IMR-90 (cell line): ENCODE measurements around the gene SETX. TPM values are rescaled to one million over a fixed set of nuclear protein-coding genes. Genes with fewer than 3 reads are reported as not detected.

Experiments used
- ATAC-seq: fragments of 200-7000 bp; cut with Tn5 transposase; 2 replicates; pipeline ENCODE4 v1.9.1; 2020; ENCODE audit warnings: low read depth, mild to moderate bottlenecking, moderate library complexity
- BruUV-seq: library from RNA; stranded (reverse); fragments of 400-500 nt; replicated peaks from 2 replicates; lab custom pipeline; 2021; lab: Mats Ljungman, UMichigan
- CTCF ChIA-PET: fragments of 300-600 bp; formaldehyde crosslinking; extraction: SDS; loops from one replicate; lab custom pipeline; 2021; ENCODE audit warnings: antibody characterized with exemption; lab: Yijun Ruan, JAX
- POLR2A ChIA-PET: fragments of 300-600 bp; sonication (Branson Sonifier 250); formaldehyde crosslinking; loops from one replicate; lab custom pipeline; 2022; ENCODE audit warnings: antibody characterized with exemption; ENCODE audit not compliant: unreplicated experiment; lab: Charles Lee
- DNase-seq: peaks from one replicate; pipeline ENCODE4 v3.0.0; 2013
- H2AFZ ChIP-seq: replicated peaks from 2 replicates; pipeline ENCODE3; 2013; ENCODE audit warnings: low read length, mild to moderate bottlenecking; ENCODE audit not compliant: poor library complexity
- H2AK5ac ChIP-seq: 2 replicates; pipeline ENCODE4 v1.6.1; 2013; ENCODE audit warnings: low read depth, low read length, inconsistent platforms
- H2AK9ac ChIP-seq: replicated peaks from 2 replicates; pipeline ENCODE3; 2013; ENCODE audit warnings: mild to moderate bottlenecking, low read depth, low read length, moderate library complexity; ENCODE audit not compliant: poor library complexity
- H2BK120ac ChIP-seq: 2 replicates; pipeline ENCODE4 v1.6.1; 2013; ENCODE audit warnings: low read depth, low read length, inconsistent platforms
- H2BK15ac ChIP-seq: 3 replicates; pipeline ENCODE4 v1.6.1; 2013; ENCODE audit warnings: low read depth, low read length, inconsistent platforms
- H2BK20ac ChIP-seq: 2 replicates; pipeline ENCODE4 v1.6.1; 2013; ENCODE audit warnings: low read depth, mild to moderate bottlenecking, inconsistent platforms, low read length, moderate library complexity
- H2BK5ac ChIP-seq: 2 replicates; pipeline ENCODE4 v1.6.1; 2013; ENCODE audit warnings: mild to moderate bottlenecking, low read depth, low read length, inconsistent platforms; ENCODE audit not compliant: poor library complexity, severe bottlenecking
- H3K14ac ChIP-seq: replicated peaks from 2 replicates; pipeline ENCODE4 v1.6.1; 2013; ENCODE audit warnings: low read depth, low read length, inconsistent platforms
- H3K18ac ChIP-seq: 2 replicates; pipeline ENCODE4 v1.6.1; 2013; ENCODE audit warnings: low read depth, low read length, control low read depth
- H3K23ac ChIP-seq: 2 replicates; pipeline ENCODE4 v1.6.1; 2013; ENCODE audit warnings: low read depth, low read length, inconsistent platforms
- H3K27ac ChIP-seq: 2 replicates; pipeline ENCODE4 v1.5.1; 2013; ENCODE audit warnings: mild to moderate bottlenecking, control low read depth, low read length; ENCODE audit not compliant: insufficient read depth
- H3K27me3 ChIP-seq: 2 replicates; pipeline ENCODE4 v1.6.1; 2013; ENCODE audit warnings: low read length; ENCODE audit not compliant: control insufficient read depth, insufficient read depth
- H3K36me3 ChIP-seq: 2 replicates; pipeline ENCODE4 v1.6.1; 2013; ENCODE audit warnings: low read length, mixed read lengths; ENCODE audit not compliant: control insufficient read depth, insufficient read depth
- H3K4ac ChIP-seq: 2 replicates; pipeline ENCODE4 v1.6.1; 2013; ENCODE audit warnings: low read depth, low read length, inconsistent platforms
- H3K4me1 ChIP-seq: 2 replicates; pipeline ENCODE4 v1.6.1; 2013; ENCODE audit warnings: low read length, mixed read lengths; ENCODE audit not compliant: control insufficient read depth, insufficient read depth
- H3K4me2 ChIP-seq: 2 replicates; pipeline ENCODE4 v1.6.1; 2013; ENCODE audit warnings: low read depth, mild to moderate bottlenecking, control low read depth, low read length, moderate library complexity
- H3K4me3 ChIP-seq: 2 replicates; pipeline ENCODE4 v1.5.1; 2013; ENCODE audit warnings: low read depth, mild to moderate bottlenecking, control low read depth, low read length, moderate library complexity; ENCODE audit not compliant: insufficient read depth
- H3K56ac ChIP-seq: 2 replicates; pipeline ENCODE4 v1.6.1; 2013; ENCODE audit warnings: low read length, inconsistent platforms; ENCODE audit not compliant: insufficient read depth; ENCODE audit errors: extremely low read depth
- H3K79me1 ChIP-seq, 2 experiments: 2 replicates each; pipeline ENCODE4 v1.6.1; 2013; ENCODE audit warnings: low read length in 2 of 2, inconsistent platforms in 1 of 2, low read depth in 1 of 2
- H3K9ac ChIP-seq: 2 replicates; pipeline ENCODE4 v1.6.1; 2013; ENCODE audit warnings: low read depth, low read length, control low read depth
- H3K9me1 ChIP-seq: 2 replicates; pipeline ENCODE4 v1.6.1; 2013; ENCODE audit warnings: low read length, inconsistent platforms; ENCODE audit not compliant: insufficient read depth
- H3K9me3 ChIP-seq: 2 replicates; pipeline ENCODE4 v1.6.1; 2013; ENCODE audit warnings: low read length; ENCODE audit not compliant: control insufficient read depth, insufficient read depth
- H4K20me1 ChIP-seq: 2 replicates; pipeline ENCODE4 v1.6.1; 2013; ENCODE audit warnings: low read length, inconsistent platforms; ENCODE audit not compliant: insufficient read depth
- H4K5ac ChIP-seq: 2 replicates; pipeline ENCODE4 v1.6.1; 2013; ENCODE audit warnings: mild to moderate bottlenecking, low read depth, low read length, control low read depth
- H4K8ac ChIP-seq, 2 experiments: 2 replicates each; pipeline ENCODE4 v1.6.1; 2013; ENCODE audit warnings: low read depth in 2 of 2, low read length in 2 of 2, control low read depth in 1 of 2, inconsistent platforms in 1 of 2
- H4K91ac ChIP-seq: 2 replicates; pipeline ENCODE4 v1.6.1; 2013; ENCODE audit warnings: low read depth, low read length, inconsistent platforms; ENCODE audit not compliant: insufficient read depth
- BHLHE40 ChIP-seq: fragments of 150-350 bp; IDR thresholded peaks from 2 replicates; pipeline ENCODE4 v1.6.1; 2016; ENCODE audit warnings: mild to moderate bottlenecking, low read depth, low read length
- CEBPB ChIP-seq: IDR thresholded peaks from 2 replicates; pipeline ENCODE4 v1.6.1; 2012; ENCODE audit warnings: low read depth, low read length, improper control_type of control experiment
- CHD1 ChIP-seq: IDR thresholded peaks from 2 replicates; pipeline ENCODE4 v1.6.1; 2012; ENCODE audit warnings: low read depth, low read length, improper control_type of control experiment
- FOS ChIP-seq: fragments of 150-350 bp; IDR thresholded peaks from 2 replicates; pipeline ENCODE4 v1.6.1; 2016; ENCODE audit warnings: low read depth, low read length
- MAFK ChIP-seq: IDR thresholded peaks from 2 replicates; pipeline ENCODE4 v1.6.1; 2012; ENCODE audit warnings: low read depth, low read length, improper control_type of control experiment
- MAZ ChIP-seq: IDR thresholded peaks from 2 replicates; pipeline ENCODE4 v1.6.1; 2012; ENCODE audit warnings: low read depth, mild to moderate bottlenecking, low read length, improper control_type of control experiment, moderate library complexity, borderline replicate concordance
- MXI1 ChIP-seq: IDR thresholded peaks from 2 replicates; pipeline ENCODE4 v1.6.1; 2012; ENCODE audit warnings: low read depth, mild to moderate bottlenecking, low read length, moderate library complexity, borderline replicate concordance
- NFE2L2 ChIP-seq: fragments of 150-350 bp; IDR thresholded peaks from 2 replicates; pipeline ENCODE4 v1.6.1; 2016; ENCODE audit warnings: low read depth, mild to moderate bottlenecking, low read length
- POLR2A ChIP-seq: IDR thresholded peaks from 2 replicates; pipeline ENCODE4 v1.6.1; 2012; ENCODE audit warnings: mild to moderate bottlenecking, low read depth, low read length
- RAD21 ChIP-seq: IDR thresholded peaks from 2 replicates; pipeline ENCODE4 v1.6.1; 2012; ENCODE audit warnings: low read length, improper control_type of control experiment
- RCOR1 ChIP-seq: IDR thresholded peaks from 2 replicates; pipeline ENCODE4 v1.6.1; 2012; ENCODE audit warnings: mild to moderate bottlenecking, low read length, improper control_type of control experiment; ENCODE audit not compliant: insufficient replicate concordance
- RFX5 ChIP-seq: IDR thresholded peaks from 2 replicates; pipeline ENCODE4 v1.8.0; 2012; ENCODE audit warnings: low read depth, mild to moderate bottlenecking, low read length, moderate library complexity
- SMC3 ChIP-seq: fragments of 150-350 bp; IDR thresholded peaks from 2 replicates; pipeline ENCODE4 v1.6.1; 2016; ENCODE audit warnings: low read depth, mild to moderate bottlenecking, antibody characterized with exemption, low read length, moderate library complexity
- WGBS, 2 experiments: methylation state at CpG; one replicate each; pipeline versions ENCODE4 v1.1.5 to v1.1.7; 2013; ENCODE audit warnings: missing lambda C conversion rate in 2 of 2; ENCODE audit not compliant: insufficient read length in 1 of 2; ENCODE audit errors: extremely low coverage in 2 of 2; 5-methylcytosine and 5-hydroxymethylcytosine counted together
- dilution Hi-C: fragments of 300-500 bp; cut with HindIII; formaldehyde crosslinking; loops from one replicate; pipeline ENCODE4 v1.14.3; 2018; ENCODE audit warnings: low sequenced_read_pairs; ENCODE audit not compliant: unreplicated experiment
- in situ Hi-C: fragments of 300-500 bp; cut with MboI; formaldehyde crosslinking; loops from 3 replicates; pipeline ENCODE4 v1.14.3; 2019; ENCODE audit warnings: low sequenced_read_pairs, inconsistent platforms, mixed read lengths
- intact Hi-C: fragments of 100-400 bp; cut with micrococcal nuclease; formaldehyde crosslinking; loops from 2 replicates; pipeline ENCODE4 v1.10.0; 2022
- polyA plus RNA-seq, 3 experiments: library from polyadenylated mRNA; depleted of rRNA; stranded (reverse); fragments of >200 nt; gene quantifications; 2 replicates each; pipeline ENCODE4 v1.2.3, GENCODE V29; 2012; ENCODE audit warnings: low replicate concordance in 1 of 3
- total RNA-seq: library from RNA; depleted of rRNA; stranded (reverse); fragments of >200 nt; gene quantifications from 2 replicates; pipeline ENCODE4 v1.2.3, GENCODE V29; 2012
- TF ChIP-seq, protein P1 (sequence below): fragments of 150-350 bp; IDR thresholded peaks from 2 replicates; pipeline ENCODE4 v1.6.1; 2016; ENCODE audit warnings: low read depth, mild to moderate bottlenecking, low read length, moderate library complexity, borderline replicate concordance
- TF ChIP-seq, protein P2 (sequence below): fragments of 150-350 bp; IDR thresholded peaks from 2 replicates; pipeline ENCODE4 v1.6.1; 2017; ENCODE audit warnings: mild to moderate bottlenecking, antibody characterized with exemption, low read length, low read depth
- TF ChIP-seq, protein P3 (sequence below): conservative IDR thresholded peaks from 2 replicates; pipeline ENCODE4 v1.5.1; 2012; ENCODE audit warnings: mild to moderate bottlenecking, low read depth, low read length, improper control_type of control experiment

Gene SETX
- total and polyA plus RNA-seq, 2 of the 4 experiments (the other 2 are of a cell fraction), result 13.1 to 55.0 TPM

DNA sequence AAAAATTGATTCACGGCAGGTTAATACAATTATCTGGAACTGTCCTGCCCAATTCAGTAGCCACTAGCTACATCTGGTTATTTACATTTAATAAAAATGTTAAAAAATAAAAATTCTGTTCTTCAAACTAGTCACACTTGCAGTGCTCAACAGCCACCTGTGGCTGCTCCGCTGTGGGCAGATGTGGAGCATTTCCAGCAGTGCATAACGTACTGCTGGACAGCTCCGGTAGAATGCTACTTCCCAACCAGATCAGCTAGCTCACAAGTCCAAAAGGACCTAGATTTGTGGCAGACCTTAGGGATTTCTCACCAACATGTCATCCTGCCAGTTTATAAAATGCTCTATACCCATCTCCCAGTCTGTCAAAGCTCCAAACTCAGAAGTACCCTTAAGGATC lies 42.8 kb downstream of the SETX start:
- ChIA-PET CTCF (no interaction called here), POLR2A (no interaction called here)
- peaks cover 27% of the 10 kb centered on the region; the same call in 1 of the 2 replicates for H4K20me1 ChIP-seq
- no peaks in the 10 kb centered on the region for H3K4me1 ChIP-seq
- no peak overlapping the region for H4K91ac ChIP-seq
- H2BK120ac ChIP-seq, result no peak overlapping the region
- H2BK15ac ChIP-seq, result no peak overlapping the region
- H3K4ac ChIP-seq, result no peak overlapping the region
- no peak overlapping the region for H2BK20ac ChIP-seq
- BruUV-seq, result no TSS peak
- intact Hi-C loops, result no loop called here
- H3K4me2 ChIP-seq, result no peak overlapping the region
- H3K23ac ChIP-seq, result no peak overlapping the region
- H4K5ac ChIP-seq, result no peak overlapping the region
- dilution Hi-C loops, result no loop called here
- no peak overlapping the region for H4K8ac ChIP-seq
- no peak overlapping the region for H2AK5ac ChIP-seq
- in situ Hi-C loops, result no loop called here
- DNase-seq (peak; percentile 6), ATAC-seq (no peak)
- WGBS, 2 experiments, result no CpG with 5 or more reads among the region's 4 CpGs
- H2BK5ac ChIP-seq, result no peak overlapping the region
- no peak overlapping the region for H3K18ac ChIP-seq
- TF ChIP-seq BHLHE40, result no peak
- TF ChIP-seq MAFK, result no peak
- TF ChIP-seq POLR2A, result no peak
- no peak for TF ChIP-seq MAZ
- TF ChIP-seq, protein P1, sequence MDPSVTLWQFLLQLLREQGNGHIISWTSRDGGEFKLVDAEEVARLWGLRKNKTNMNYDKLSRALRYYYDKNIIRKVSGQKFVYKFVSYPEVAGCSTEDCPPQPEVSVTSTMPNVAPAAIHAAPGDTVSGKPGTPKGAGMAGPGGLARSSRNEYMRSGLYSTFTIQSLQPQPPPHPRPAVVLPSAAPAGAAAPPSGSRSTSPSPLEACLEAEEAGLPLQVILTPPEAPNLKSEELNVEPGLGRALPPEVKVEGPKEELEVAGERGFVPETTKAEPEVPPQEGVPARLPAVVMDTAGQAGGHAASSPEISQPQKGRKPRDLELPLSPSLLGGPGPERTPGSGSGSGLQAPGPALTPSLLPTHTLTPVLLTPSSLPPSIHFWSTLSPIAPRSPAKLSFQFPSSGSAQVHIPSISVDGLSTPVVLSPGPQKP, result no peak
- TF ChIP-seq RFX5, result no peak
- TF ChIP-seq CEBPB, result no peak
- no peak for TF ChIP-seq NFE2L2
- TF ChIP-seq SMC3, result no peak
- TF ChIP-seq RAD21, result no peak
- TF ChIP-seq FOS, result no peak
- TF ChIP-seq, protein P2, sequence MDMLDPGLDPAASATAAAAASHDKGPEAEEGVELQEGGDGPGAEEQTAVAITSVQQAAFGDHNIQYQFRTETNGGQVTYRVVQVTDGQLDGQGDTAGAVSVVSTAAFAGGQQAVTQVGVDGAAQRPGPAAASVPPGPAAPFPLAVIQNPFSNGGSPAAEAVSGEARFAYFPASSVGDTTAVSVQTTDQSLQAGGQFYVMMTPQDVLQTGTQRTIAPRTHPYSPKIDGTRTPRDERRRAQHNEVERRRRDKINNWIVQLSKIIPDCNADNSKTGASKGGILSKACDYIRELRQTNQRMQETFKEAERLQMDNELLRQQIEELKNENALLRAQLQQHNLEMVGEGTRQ, result no peak
- TF ChIP-seq, protein P3, sequence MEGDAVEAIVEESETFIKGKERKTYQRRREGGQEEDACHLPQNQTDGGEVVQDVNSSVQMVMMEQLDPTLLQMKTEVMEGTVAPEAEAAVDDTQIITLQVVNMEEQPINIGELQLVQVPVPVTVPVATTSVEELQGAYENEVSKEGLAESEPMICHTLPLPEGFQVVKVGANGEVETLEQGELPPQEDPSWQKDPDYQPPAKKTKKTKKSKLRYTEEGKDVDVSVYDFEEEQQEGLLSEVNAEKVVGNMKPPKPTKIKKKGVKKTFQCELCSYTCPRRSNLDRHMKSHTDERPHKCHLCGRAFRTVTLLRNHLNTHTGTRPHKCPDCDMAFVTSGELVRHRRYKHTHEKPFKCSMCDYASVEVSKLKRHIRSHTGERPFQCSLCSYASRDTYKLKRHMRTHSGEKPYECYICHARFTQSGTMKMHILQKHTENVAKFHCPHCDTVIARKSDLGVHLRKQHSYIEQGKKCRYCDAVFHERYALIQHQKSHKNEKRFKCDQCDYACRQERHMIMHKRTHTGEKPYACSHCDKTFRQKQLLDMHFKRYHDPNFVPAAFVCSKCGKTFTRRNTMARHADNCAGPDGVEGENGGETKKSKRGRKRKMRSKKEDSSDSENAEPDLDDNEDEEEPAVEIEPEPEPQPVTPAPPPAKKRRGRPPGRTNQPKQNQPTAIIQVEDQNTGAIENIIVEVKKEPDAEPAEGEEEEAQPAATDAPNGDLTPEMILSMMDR, result no peak
- no peak for TF ChIP-seq RCOR1
- no peak for TF ChIP-seq CHD1
- TF ChIP-seq MXI1, result no peak
- peaks cover 34 to 47% of the 10 kb centered on the region in 2 experiments for H3K79me1 ChIP-seq
- H3K9me3 ChIP-seq, result no peaks in the 10 kb centered on the region
- H3K36me3 ChIP-seq, result peaks cover 27% of the 10 kb centered on the region
- H3K14ac ChIP-seq, result no peak overlapping the region
- H3K56ac ChIP-seq, result no peak overlapping the region
- H3K27ac ChIP-seq, result no peak overlapping the region
- no peak overlapping the region for H2AFZ ChIP-seq
- H3K27me3 ChIP-seq, result no peaks in the 10 kb centered on the region
- H3K9me1 ChIP-seq, result peaks cover under 1% of the 10 kb centered on the region
- H3K4me3 ChIP-seq, result no peak overlapping the region
- no peak overlapping the region for H2AK9ac ChIP-seq
- no peak overlapping the region for H3K9ac ChIP-seq
